Sigmoid colon (tissue), 3 donors: ENCODE measurements around the gene QRICH1.

ENCODE experiments used
- CTCF ChIP-seq, 4 experiments: fragments of 450-650 bp in 3 of 4; fragments of 200-600 bp in 1 of 4; IDR thresholded peaks; one replicate each; pipeline ENCODE4 v1.5.1; 2016 to 2019; ENCODE audit warnings: antibody characterized with exemption in 4 of 4, mild to moderate bottlenecking in 3 of 4, moderate library complexity in 2 of 4
- POLR2A ChIP-seq, 2 donors: fragments of 450-650 bp; IDR thresholded peaks; one replicate each; pipeline ENCODE4 v1.6.1; 2016; ENCODE audit warnings: antibody characterized with exemption in 2 of 2, mild to moderate bottlenecking in 2 of 2, moderate library complexity in 2 of 2

GRCh38 chr3:49111347-49111746, 17.5 kb upstream of the QRICH1 start:
- no peak for TF ChIP-seq CTCF (IDR thresholded peaks at IDR 0.05)
- TF ChIP-seq POLR2A (IDR thresholded peaks at IDR 0.05) = no peak
